Tibial nerve (tissue), 4 donors: ENCODE measurements around the gene TMEM231.

Experiments
- EP300 ChIP-seq, 2 donors: sonication (generic); formaldehyde crosslinking; IDR thresholded peaks; one replicate each; pipeline ENCODE4 v1.6.1; 2017; ENCODE audit warnings: antibody characterized with exemption in 2 of 2, mild to moderate bottlenecking in 1 of 2
- POLR2A ChIP-seq, 2 donors: fragments of 450-650 bp; IDR thresholded peaks; one replicate each; pipeline ENCODE4 v1.6.1; 2017; ENCODE audit warnings: antibody characterized with exemption in 2 of 2, mild to moderate bottlenecking in 2 of 2, moderate library complexity in 2 of 2
- TF ChIP-seq, protein P1 (sequence below), 5 experiments: fragments of 200-600 bp in 3 of 5; fragments of 450-650 bp in 2 of 5; sonication (generic) in 3 of 5; IDR thresholded peaks; one replicate each; pipeline ENCODE4 v1.5.1; 2016 to 2019; ENCODE audit warnings: antibody characterized with exemption in 5 of 5, mild to moderate bottlenecking in 3 of 5, moderate library complexity in 2 of 5

DNA sequence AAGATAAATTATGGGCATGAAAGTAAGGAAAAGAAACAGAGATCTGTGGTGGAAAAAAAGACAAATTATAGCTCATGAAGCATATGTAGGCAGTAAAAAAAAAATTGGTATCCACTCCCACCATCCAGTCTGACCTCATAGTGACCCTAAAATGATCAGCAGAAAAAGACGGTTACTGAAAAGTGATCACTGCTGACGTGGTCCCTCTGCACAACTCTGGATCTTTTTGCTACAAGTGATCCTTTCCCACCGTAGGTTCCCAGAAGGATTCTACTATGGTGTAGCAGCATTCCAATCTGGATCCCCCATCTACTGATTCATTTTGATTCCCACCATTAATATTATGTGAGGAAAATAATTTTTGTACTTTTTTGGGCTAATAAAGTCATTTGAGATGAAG, 49.9 kb downstream of the TMEM231 start:
- TF ChIP-seq, protein P1, sequence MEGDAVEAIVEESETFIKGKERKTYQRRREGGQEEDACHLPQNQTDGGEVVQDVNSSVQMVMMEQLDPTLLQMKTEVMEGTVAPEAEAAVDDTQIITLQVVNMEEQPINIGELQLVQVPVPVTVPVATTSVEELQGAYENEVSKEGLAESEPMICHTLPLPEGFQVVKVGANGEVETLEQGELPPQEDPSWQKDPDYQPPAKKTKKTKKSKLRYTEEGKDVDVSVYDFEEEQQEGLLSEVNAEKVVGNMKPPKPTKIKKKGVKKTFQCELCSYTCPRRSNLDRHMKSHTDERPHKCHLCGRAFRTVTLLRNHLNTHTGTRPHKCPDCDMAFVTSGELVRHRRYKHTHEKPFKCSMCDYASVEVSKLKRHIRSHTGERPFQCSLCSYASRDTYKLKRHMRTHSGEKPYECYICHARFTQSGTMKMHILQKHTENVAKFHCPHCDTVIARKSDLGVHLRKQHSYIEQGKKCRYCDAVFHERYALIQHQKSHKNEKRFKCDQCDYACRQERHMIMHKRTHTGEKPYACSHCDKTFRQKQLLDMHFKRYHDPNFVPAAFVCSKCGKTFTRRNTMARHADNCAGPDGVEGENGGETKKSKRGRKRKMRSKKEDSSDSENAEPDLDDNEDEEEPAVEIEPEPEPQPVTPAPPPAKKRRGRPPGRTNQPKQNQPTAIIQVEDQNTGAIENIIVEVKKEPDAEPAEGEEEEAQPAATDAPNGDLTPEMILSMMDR (IDR thresholded peaks at IDR 0.05), result no peak
- no peak for TF ChIP-seq POLR2A (IDR thresholded peaks at IDR 0.05)
- no peak for TF ChIP-seq EP300 (IDR thresholded peaks at IDR 0.05)
